Measurements from ENCODE around the gene FGA. TPM values are rescaled to one million over a fixed set of nuclear protein-coding genes. Genes with fewer than 3 reads are reported as not detected.
"Not testable (repeated sequence)": the region's sequence is repeated elsewhere in the genome, so short reads cannot be mapped to it uniquely, and the experiment has no call there.

The FGA gene
- total and polyA plus RNA-seq, 2 of the 8 experiments (the other 6 are each of a cell fraction or from before 2014, with no cell fraction given) = not detected

DNA sequence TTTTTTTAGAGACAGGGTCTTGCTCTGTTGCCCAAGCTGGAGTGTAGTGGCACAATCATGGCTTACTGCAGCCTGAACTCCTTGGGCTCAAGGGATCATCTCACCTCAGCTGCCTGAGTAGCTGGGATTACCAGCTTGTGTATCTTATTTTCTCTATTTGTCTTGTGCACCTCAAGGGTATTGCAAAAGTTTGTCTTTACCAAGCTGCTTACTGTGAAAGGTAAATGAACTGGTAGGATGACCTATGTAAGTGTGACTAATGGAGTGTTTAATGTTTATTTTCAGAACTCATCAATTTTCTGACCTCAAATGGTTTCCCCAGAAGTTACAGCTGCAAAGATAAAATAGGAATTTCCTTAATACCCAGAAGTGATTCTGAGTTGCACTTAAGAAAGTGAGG is 5.3 kb upstream of the FGA start (continued):
- no peak for TF ChIP-seq CREB1 (IDR thresholded peaks at IDR 0.05)

GRCh38 chr4:154594343-154594742 is 3.8 kb upstream of the FGA start:
- not testable (repeated sequence) for H3K4me3 ChIP-seq (ENCODE audit: extremely low read depth in 1 of 4, insufficient read depth in 2 of 4, low read depth in 3 of 4, low read length in 4 of 4)
- CTCF ChIA-PET (ENCODE audit: partially characterized antibody) = interaction anchor here (0.9 to 5.6 kb wide), 17 partner anchors 8 to 161 kb away, joined by 3 to 30 read pairs (median 6); partner anchors contain the start of genes FGB, FGG and PLRG1
- WGBS, 2 experiments (ENCODE audit: extremely low coverage in 1 of 2, insufficient coverage in 1 of 2, insufficient read length in 1 of 2, insufficient replicate concordance in 2 of 2, low coverage in 1 of 2, low lambda C conversion rate in 2 of 2, missing lambda C conversion rate in 1 of 2) = 90% methylated on average over 3 of the region's 3 CpGs; no CpG with 5 or more reads in 1 of the 2 experiments

More at GRCh38 chr4:154594343-154594742, 3.8 kb upstream of the FGA start:
- H3K79me1 ChIP-seq (ENCODE audit: low read depth, low read length); H3K18ac ChIP-seq (ENCODE audit: extremely low read depth, low read length); H3K4ac ChIP-seq (replicated peaks; ENCODE audit: insufficient read length, low read depth, low read length); H3K23ac ChIP-seq (ENCODE audit: insufficient read length); FAIRE-seq; DNase-seq (ENCODE audit: low read depth in 1 of 2, low spot score in 2 of 2); H2AFZ ChIP-seq (ENCODE audit: low read length); H3K14ac ChIP-seq (ENCODE audit: insufficient read length); H3K9me3 ChIP-seq (ENCODE audit: insufficient read depth in 2 of 2, low read depth in 1 of 2, low read length in 1 of 2); H3K4me2 ChIP-seq (ENCODE audit: insufficient read depth in 1 of 2, low read depth in 2 of 2, low read length in 2 of 2); H3K56ac ChIP-seq (replicated peaks; ENCODE audit: insufficient read length, low read depth, low read length); H4K5ac ChIP-seq (ENCODE audit: insufficient read length, low read depth, low read length); H4K8ac ChIP-seq (ENCODE audit: extremely low read depth, insufficient read depth, low read length); H3K27ac ChIP-seq (ENCODE audit: low read depth, low read length); H2AK5ac ChIP-seq (ENCODE audit: low read depth, low read length); H3K9ac ChIP-seq (replicated peaks in 1 of 4; ENCODE audit: extremely low read depth in 1 of 4, low read depth in 3 of 4, low read length in 3 of 4); POLR2A ChIA-PET (ENCODE audit: partially characterized antibody); H4K91ac ChIP-seq (replicated peaks; ENCODE audit: insufficient read length, low read length); H2BK20ac ChIP-seq (ENCODE audit: low read length); H4K20me1 ChIP-seq (replicated peaks in 1 of 2; ENCODE audit: control insufficient read depth in 1 of 2, insufficient read depth in 2 of 2, low read length in 2 of 2); H2BK15ac ChIP-seq (ENCODE audit: low read length); H3K23me2 ChIP-seq (ENCODE audit: low read depth, low read length); H3K79me2 ChIP-seq (ENCODE audit: control insufficient read depth in 1 of 2, insufficient read depth in 2 of 2, low read length in 2 of 2); H2BK5ac ChIP-seq (ENCODE audit: low read depth, low read length); H3K27me3 ChIP-seq (replicated peaks in 1 of 4; ENCODE audit: control insufficient read depth in 3 of 4, extremely low read depth in 1 of 4, insufficient read depth in 3 of 4, low read length in 3 of 4); H2BK12ac ChIP-seq (ENCODE audit: low read depth, low read length); H3K4me1 ChIP-seq (replicated peaks in 1 of 4; ENCODE audit: control insufficient read depth in 3 of 4, insufficient read depth in 4 of 4, low read length in 3 of 4); H3K36me3 ChIP-seq (ENCODE audit: control insufficient read depth in 2 of 4, insufficient read depth in 4 of 4, low read length in 3 of 4); H2BK120ac ChIP-seq (replicated peaks; ENCODE audit: low read depth, low read length): not testable (repeated sequence)

Data from H1 (cell line).